A549 (cell line): ENCODE measurements around the gene MAD2L1BP. TPM values are rescaled to one million over a fixed set of nuclear protein-coding genes. Genes with fewer than 3 reads are reported as not detected.

Experiments
- ATAC-seq, 2 experiments: fragments of 200-7000 bp in 1 of 2; fragments of >200 bp in 1 of 2; cut with Nextera tagmentation in 1 of 2; cut with Tn5 transposase in 1 of 2; 3 replicates each; pipeline versions ENCODE4 v1.8.0 to v1.9.1; 2018 to 2020; ENCODE audit warnings: mild to moderate bottlenecking in 1 of 2, moderate library complexity in 1 of 2
- CTCF ChIA-PET: fragments of 300-600 bp; sonication (Branson Sonifier 250); formaldehyde crosslinking; extraction: SDS; loops from one replicate; lab custom pipeline; 2021; ENCODE audit warnings: antibody characterized with exemption, inconsistent platforms; lab: Yijun Ruan, JAX
- POLR2A ChIA-PET: fragments of 350-600 bp; formaldehyde crosslinking; extraction: SDS; loops from one replicate; lab custom pipeline; 2021; ENCODE audit warnings: antibody characterized with exemption, inconsistent platforms; lab: Yijun Ruan, JAX
- DNase-seq, 2 experiments: peaks; one replicate each; pipeline versions ENCODE4 v3.0.0 to v3.0.0-alpha.2; 2011 to 2016; ENCODE audit warnings: low read depth in 1 of 2, low spot score in 1 of 2
- FAIRE-seq: peaks from 2 replicates; lab custom pipeline; 2011; peaks lifted over from hg19 to GRCh38; lab: Jason Lieb, UNC
- H3K27ac ChIP-seq, 2 experiments: fragments of >200 bp; sonication (Bioruptor Twin); formaldehyde crosslinking; 3 replicates each; pipeline ENCODE4 v1.5.1; 2016 to 2017
- H3K4me1 ChIP-seq: fragments of >200 bp; sonication (Bioruptor Twin); formaldehyde crosslinking; 3 replicates; pipeline ENCODE4 v1.6.1; 2016
- H3K4me2 ChIP-seq: fragments of >200 bp; sonication (Bioruptor Twin); formaldehyde crosslinking; 3 replicates; pipeline ENCODE4 v1.6.1; 2016
- H3K4me3 ChIP-seq: fragments of >200 bp; sonication (Bioruptor Twin); formaldehyde crosslinking; 3 replicates; pipeline ENCODE4 v1.5.1; 2016
- H3K9me3 ChIP-seq: fragments of >200 bp; sonication (Bioruptor Twin); formaldehyde crosslinking; 3 replicates; pipeline ENCODE4 v1.6.1; 2016
- BHLHE40 ChIP-seq: IDR thresholded peaks from 2 replicates; pipeline ENCODE4 v1.6.1; 2012; ENCODE audit warnings: low read depth, low read length, inconsistent platforms
- CBX2 ChIP-seq: fragments of 200-600 bp; sonication (generic); IDR thresholded peaks from 2 replicates; pipeline ENCODE4 v1.6.1; 2016; ENCODE audit warnings: low read depth, mild to moderate bottlenecking, borderline replicate concordance
- CHD2 ChIP-seq: fragments of 150-350 bp; IDR thresholded peaks from 2 replicates; pipeline ENCODE4 v1.6.1; 2014; ENCODE audit warnings: low read length; ENCODE audit not compliant: partially characterized antibody
- CTCF ChIP-seq: fragments of >200 bp; sonication (Bioruptor Twin); formaldehyde crosslinking; IDR thresholded peaks from 3 replicates; pipeline ENCODE4 v1.5.1; 2016
- E2F6 ChIP-seq: IDR thresholded peaks from 2 replicates; pipeline ENCODE4 v1.6.1; 2012; ENCODE audit warnings: low read depth, borderline replicate concordance
- FOSB ChIP-seq: fragments of 250-450 bp; sonication (Bioruptor Pico); IDR thresholded peaks from 2 replicates; pipeline ENCODE4 v1.5.0; 2020; ENCODE audit warnings: mild to moderate bottlenecking, moderate library complexity
- HES2 ChIP-seq: fragments of >200 bp; sonication (Bioruptor Twin); formaldehyde crosslinking; IDR thresholded peaks from 2 replicates; pipeline ENCODE4 v1.6.1; 2016
- KDM1A ChIP-seq: fragments of 200-600 bp; sonication (generic); IDR thresholded peaks from 2 replicates; pipeline ENCODE4 v1.6.1; 2016; ENCODE audit warnings: low read depth, mild to moderate bottlenecking
- MAFK ChIP-seq: fragments of 450-650 bp; IDR thresholded peaks from 2 replicates; pipeline ENCODE4 v1.6.1; 2014; ENCODE audit not compliant: partially characterized antibody
- MAX ChIP-seq: IDR thresholded peaks from 2 replicates; pipeline ENCODE4 v1.6.1; 2012
- MAZ ChIP-seq: fragments of 150-350 bp; IDR thresholded peaks from 2 replicates; pipeline ENCODE4 v1.6.1; 2014; ENCODE audit warnings: antibody characterized with exemption, low read depth, low read length, borderline replicate concordance
- MYC ChIP-seq: IDR thresholded peaks from 2 replicates; pipeline ENCODE4 v1.6.1; 2012; ENCODE audit warnings: mild to moderate bottlenecking, inconsistent platforms, low read length, improper control_type of control experiment, borderline replicate concordance
- NR3C1 ChIP-seq: fragments of >200 bp; sonication (Bioruptor Twin); formaldehyde crosslinking; IDR thresholded peaks from 3 replicates; pipeline ENCODE4 v1.6.1; 2017
- PHF8 ChIP-seq: fragments of 200-600 bp; sonication (generic); IDR thresholded peaks from 2 replicates; pipeline ENCODE4 v1.6.1; 2016; ENCODE audit warnings: low read depth, mild to moderate bottlenecking, antibody characterized with exemption, moderate library complexity, borderline replicate concordance
- POLR2AphosphoS2 ChIP-seq: conservative IDR thresholded peaks from 2 replicates; pipeline ENCODE4 v1.6.1; 2012; ENCODE audit warnings: low read length, improper control_type of control experiment, inconsistent platforms
- RAD21 ChIP-seq, 2 experiments: fragments of >200 bp in 1 of 2; sonication (Bioruptor Twin) in 1 of 2; formaldehyde crosslinking in 1 of 2; IDR thresholded peaks in 1 of 2; conservative IDR thresholded peaks in 1 of 2; 2 replicates in 1 of 2; 3 replicates in 1 of 2; pipeline ENCODE4 v1.6.1; 2012 to 2018; ENCODE audit warnings: inconsistent platforms in 1 of 2
- RNF2 ChIP-seq: fragments of 200-600 bp; sonication (generic); IDR thresholded peaks from 2 replicates; pipeline ENCODE4 v1.6.1; 2016; ENCODE audit warnings: low read depth, mild to moderate bottlenecking, antibody characterized with exemption, moderate library complexity, borderline replicate concordance
- TFCP2L1 ChIP-seq: fragments of 250-450 bp; sonication (Bioruptor Pico); IDR thresholded peaks from 2 replicates; pipeline ENCODE4 v1.5.0; 2021; ENCODE audit warnings: mild to moderate bottlenecking
- TP53 ChIP-seq: fragments of 250-450 bp; sonication (Bioruptor Pico); IDR thresholded peaks from 2 replicates; pipeline ENCODE4 v1.5.0; 2021; ENCODE audit warnings: mild to moderate bottlenecking, moderate library complexity
- ZFP36 ChIP-seq: fragments of 450-650 bp; IDR thresholded peaks from 2 replicates; pipeline ENCODE4 v1.6.1; 2014; ENCODE audit warnings: borderline replicate concordance; ENCODE audit not compliant: partially characterized antibody
- ZSCAN20 ChIP-seq: fragments of 250-450 bp; sonication (Bioruptor Pico); IDR thresholded peaks from 2 replicates; pipeline ENCODE4 v1.8.0; 2022; ENCODE audit warnings: mild to moderate bottlenecking, moderate library complexity
- WGBS: methylation state at CpG from one replicate; pipeline ENCODE4 v1.1.6; 2017; ENCODE audit errors: missing lambda C conversion rate; 5-methylcytosine and 5-hydroxymethylcytosine counted together
- polyA plus RNA-seq, 4 experiments: library from polyadenylated mRNA; depleted of rRNA in 3 of 4; stranded (reverse); fragments of >200 nt; fragmentation: RNase III in 1 of 4; extraction: RNeasy Plus Mini Kit Qiagen cat#74134 plus additional on column Dnase treatment in 1 of 4; gene quantifications; 2 replicates in 3 of 4; 3 replicates in 1 of 4; pipeline ENCODE4 v1.2.3, GENCODE V29; 2011 to 2017

MAD2L1BP gene
- polyA plus RNA-seq, 2 of the 4 experiments (the other 2 are of a cell fraction): 22.0 to 26.7 TPM

GRCh38 chr6:43621078-43621835 lies 14.4 kb upstream of the MAD2L1BP start:
- Histone ChIP-seq H3K4me1 (no peaks in the 10 kb centered on the region; the same call in 2 of the 3 replicates), H3K27ac (no peak overlapping the region), H3K4me3 (no peak overlapping the region), H3K4me2 (no peak overlapping the region), H3K9me3 (no peaks in the 10 kb centered on the region)
- FAIRE-seq (no peak), DNase-seq (no peak), ATAC-seq (no peak)
- ChIA-PET CTCF (interaction anchor here (5.3 kb wide), 1 partner anchor 13 kb away, joined by 29 read pairs; no protein-coding TSS in a partner anchor), POLR2A (no interaction called here)
- WGBS: 93% methylated on average over 12 of the region's 12 CpGs
- TF ChIP-seq PHF8: no peak
- no peak for TF ChIP-seq E2F6
- TF ChIP-seq, all 56 proteins: peak for 0

GRCh38 chr6:43621836-43622180 lies 13.8 kb upstream of the MAD2L1BP start:
- H3K27ac ChIP-seq: no peak overlapping the region
- no peak overlapping the region for H3K4me3 ChIP-seq
- no peak for TF ChIP-seq HES2
- TF ChIP-seq MAX: no peak
- TF ChIP-seq POLR2AphosphoS2: no peak
- TF ChIP-seq CBX2: no peak
- no peak for TF ChIP-seq MAFK
- no peak for TF ChIP-seq TP53 (CRISPR knock-in tag)
- TF ChIP-seq, all 56 proteins: peak for 0
- WGBS: 95% methylated on average over 10 of the region's 10 CpGs
- FAIRE-seq (no peak), DNase-seq (no peak), ATAC-seq (no peak; a peak in 1 of 6 replicates)
- ChIA-PET CTCF (interaction anchor here (5.3 kb wide), 1 partner anchor 13 kb away, joined by 29 read pairs; no protein-coding TSS in a partner anchor), POLR2A (no interaction called here)
- Histone ChIP-seq H3K4me2 (no peak overlapping the region), H3K9me3 (no peaks in the 10 kb centered on the region), H3K4me1 (peaks cover 4% of the 10 kb centered on the region)

- FAIRE-seq (no peak), DNase-seq (no peak), ATAC-seq (no peak)
- 92% methylated on average over 10 of the region's 10 CpGs for WGBS
- Histone ChIP-seq H3K27ac (no peak overlapping the region), H3K4me2 (no peak overlapping the region), H3K9me3 (no peaks in the 10 kb centered on the region), H3K4me1 (peaks cover 11% of the 10 kb centered on the region), H3K4me3 (no peak overlapping the region)
- CTCF ChIA-PET: interaction anchor here (3.3 to 5.3 kb wide), 2 partner anchors 9 to 14 kb away, joined by 11 to 29 read pairs; no protein-coding TSS in a partner anchor
- POLR2A ChIA-PET: no interaction called here
- no peak for TF ChIP-seq NR3C1
- TF ChIP-seq ZSCAN20 (CRISPR knock-in tag): no peak
- no peak for TF ChIP-seq CHD2
Measured at GRCh38 chr6:43622541-43622940, 13.1 kb upstream of the MAD2L1BP start.

- Histone ChIP-seq H3K4me3 (no peak overlapping the region), H3K4me1 (peaks cover 17% of the 10 kb centered on the region), H3K4me2 (no peak overlapping the region), H3K9me3 (no peaks in the 10 kb centered on the region), H3K27ac (no peak overlapping the region)
- no peak for TF ChIP-seq MAFK
- TF ChIP-seq BHLHE40: no peak
- no peak for TF ChIP-seq RNF2
- TF ChIP-seq POLR2AphosphoS2: no peak
- no peak for TF ChIP-seq FOSB (CRISPR knock-in tag)
- no peak for TF ChIP-seq CTCF
- TF ChIP-seq MAZ: no peak
- no peak for TF ChIP-seq MYC
- no peak for TF ChIP-seq KDM1A
- no peak for TF ChIP-seq RAD21 (conservative IDR thresholded peaks at IDR 0.05 in 1 of 2, IDR thresholded peaks at IDR 0.05 in 1 of 2)
- TF ChIP-seq TFCP2L1 (CRISPR knock-in tag): no peak
- no peak for TF ChIP-seq TP53 (CRISPR knock-in tag)
- TF ChIP-seq HES2: no peak
- no peak for TF ChIP-seq ZFP36
- ATAC-seq (no peak), FAIRE-seq (no peak), DNase-seq (no peak)
- CTCF ChIA-PET: interaction anchor here (1.0 to 3.5 kb wide), 4 partner anchors 11 to 16 kb away, joined by 3 to 21 read pairs (median 7); no protein-coding TSS in a partner anchor
- 93% methylated on average over 6 of the region's 12 CpGs for WGBS
- POLR2A ChIA-PET: no interaction called here
Measured at GRCh38 chr6:43623880-43624785, 11.5 kb upstream of the MAD2L1BP start.
